HFF-Myc (cell line): Measurements from ENCODE around the gene HAND2.

Experiments used
- DNase-seq: peaks from one replicate; pipeline ENCODE4 v3.0.0-alpha.2; 2011; ENCODE audit warnings: low read depth; ENCODE audit errors: extremely low read depth
- H3K4me3 ChIP-seq: replicated peaks from 2 replicates; pipeline ENCODE4 v1.5.1; 2011; ENCODE audit warnings: low read depth, mild to moderate bottlenecking, control low read depth, low read length
- TF ChIP-seq, protein P1 (sequence below): IDR thresholded peaks from 2 replicates; pipeline ENCODE4 v1.5.1; 2012; ENCODE audit warnings: mild to moderate bottlenecking, low read depth, low read length, control low read depth; ENCODE audit errors: missing control alignments

Gene HAND2

DNA sequence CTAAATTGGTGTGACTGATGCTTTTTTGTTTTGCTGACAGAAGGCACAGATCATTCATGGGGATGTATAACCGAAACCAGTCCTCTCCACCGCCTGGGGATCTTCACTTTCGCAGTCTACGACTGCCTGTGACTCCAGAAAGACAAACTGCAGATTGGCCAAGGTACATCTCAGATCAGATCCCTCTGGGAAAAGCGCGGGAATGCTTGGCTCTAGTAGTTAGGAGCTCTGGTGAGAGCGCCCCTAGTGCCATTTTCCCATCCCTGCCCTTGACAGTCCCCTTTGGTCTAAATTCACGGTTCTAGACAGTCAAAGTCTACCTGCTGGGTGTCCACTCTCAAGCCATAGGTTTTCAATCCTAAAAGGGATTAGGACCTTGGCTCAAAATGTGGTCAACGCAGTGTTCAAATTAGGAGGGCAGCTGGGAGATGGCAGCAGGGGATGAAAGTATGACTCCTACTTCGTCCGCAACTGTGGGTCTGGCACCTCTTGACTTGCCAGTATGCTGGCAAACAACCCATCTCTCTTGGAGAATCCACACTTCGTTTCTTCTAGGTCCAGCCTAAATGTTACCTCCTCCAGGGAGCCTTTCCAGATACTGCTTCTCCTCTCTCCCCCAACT is 6.9 kb upstream of the HAND2 start:
- no peak overlapping the region for H3K4me3 ChIP-seq
- TF ChIP-seq, protein P1, sequence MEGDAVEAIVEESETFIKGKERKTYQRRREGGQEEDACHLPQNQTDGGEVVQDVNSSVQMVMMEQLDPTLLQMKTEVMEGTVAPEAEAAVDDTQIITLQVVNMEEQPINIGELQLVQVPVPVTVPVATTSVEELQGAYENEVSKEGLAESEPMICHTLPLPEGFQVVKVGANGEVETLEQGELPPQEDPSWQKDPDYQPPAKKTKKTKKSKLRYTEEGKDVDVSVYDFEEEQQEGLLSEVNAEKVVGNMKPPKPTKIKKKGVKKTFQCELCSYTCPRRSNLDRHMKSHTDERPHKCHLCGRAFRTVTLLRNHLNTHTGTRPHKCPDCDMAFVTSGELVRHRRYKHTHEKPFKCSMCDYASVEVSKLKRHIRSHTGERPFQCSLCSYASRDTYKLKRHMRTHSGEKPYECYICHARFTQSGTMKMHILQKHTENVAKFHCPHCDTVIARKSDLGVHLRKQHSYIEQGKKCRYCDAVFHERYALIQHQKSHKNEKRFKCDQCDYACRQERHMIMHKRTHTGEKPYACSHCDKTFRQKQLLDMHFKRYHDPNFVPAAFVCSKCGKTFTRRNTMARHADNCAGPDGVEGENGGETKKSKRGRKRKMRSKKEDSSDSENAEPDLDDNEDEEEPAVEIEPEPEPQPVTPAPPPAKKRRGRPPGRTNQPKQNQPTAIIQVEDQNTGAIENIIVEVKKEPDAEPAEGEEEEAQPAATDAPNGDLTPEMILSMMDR = peak; percentile 3
- no peak for DNase-seq

DNA sequence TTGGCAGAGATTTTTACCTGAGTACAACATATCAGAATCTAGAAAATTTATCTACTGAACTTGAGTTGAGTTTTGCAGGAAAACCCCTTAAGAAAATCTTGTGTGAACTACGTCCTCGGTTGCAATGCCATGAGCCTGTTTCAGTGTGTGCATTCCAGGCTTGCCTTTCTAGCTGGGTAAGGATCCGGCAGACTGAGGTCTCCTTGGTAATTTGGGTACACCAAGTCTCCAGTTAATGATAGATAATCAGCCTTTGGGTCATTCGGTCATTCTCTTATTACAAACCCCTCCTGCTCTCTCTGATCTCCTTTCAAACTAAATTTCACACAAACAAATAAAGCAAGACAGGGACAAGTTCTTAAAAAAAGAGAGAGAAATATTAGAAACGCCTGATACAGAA is 5.9 kb upstream of the HAND2 start:
- TF ChIP-seq, protein P1 = no peak
- H3K4me3 ChIP-seq = no peak overlapping the region
- DNase-seq = no peak

DNA sequence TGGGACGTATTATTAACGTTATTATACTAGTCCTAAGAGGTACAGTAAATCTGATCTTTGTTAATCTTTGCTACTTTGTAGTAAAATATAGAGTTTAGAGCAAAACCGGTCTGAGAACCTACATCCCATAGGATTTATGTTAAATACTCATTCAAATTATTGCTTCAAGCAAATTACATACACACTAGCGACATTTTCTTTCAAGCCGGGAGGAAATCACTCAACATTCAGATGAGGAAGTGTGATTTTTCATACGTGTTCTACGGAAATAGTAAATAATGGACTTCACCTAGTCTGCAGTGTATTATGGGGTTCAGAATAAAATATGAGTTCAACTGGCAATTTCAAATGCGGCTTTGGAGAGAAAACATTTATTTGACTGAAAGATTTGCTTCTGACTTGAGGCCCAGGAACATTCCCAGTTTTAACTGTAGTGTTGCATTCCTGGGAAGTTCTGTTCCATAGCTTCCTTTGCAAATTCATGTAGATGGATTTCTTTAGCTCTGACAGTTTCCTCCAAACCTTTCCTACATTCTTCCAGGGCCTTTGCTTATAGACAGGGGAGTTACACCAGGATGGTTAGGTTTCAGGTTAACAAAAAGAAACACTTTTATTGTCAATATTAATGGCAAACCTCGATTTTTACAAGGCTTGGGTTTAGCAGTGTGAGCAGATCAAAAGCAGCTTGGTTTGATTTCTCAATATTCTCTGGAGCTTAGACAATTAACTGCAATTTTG is 5.3 kb upstream of the HAND2 start:
- TF ChIP-seq, protein P1 = no peak
- no peak for DNase-seq
- no peak overlapping the region for H3K4me3 ChIP-seq

DNA sequence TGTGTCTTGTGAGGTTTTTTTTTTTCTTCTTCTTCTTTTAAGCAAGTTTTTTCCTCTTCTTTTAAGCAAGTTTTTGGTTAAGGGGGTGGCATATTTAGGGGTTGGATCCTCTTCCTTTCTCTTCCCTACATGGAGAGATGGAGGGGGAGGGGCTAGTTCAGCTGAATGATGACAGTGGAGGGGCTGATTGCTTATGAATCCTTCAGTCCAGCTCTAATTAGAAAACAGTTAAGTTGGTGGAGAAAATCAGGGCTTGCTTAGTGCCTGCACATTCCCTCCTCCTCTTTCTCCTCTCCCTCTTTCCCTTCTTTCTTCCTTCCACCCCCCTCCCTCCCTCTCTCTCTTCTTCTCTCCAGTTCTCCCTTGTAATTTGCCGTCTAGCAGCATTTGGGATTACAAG is 4.4 kb upstream of the HAND2 start:
- no peak overlapping the region for H3K4me3 ChIP-seq
- DNase-seq = no peak
- TF ChIP-seq, protein P1 = no peak

DNA sequence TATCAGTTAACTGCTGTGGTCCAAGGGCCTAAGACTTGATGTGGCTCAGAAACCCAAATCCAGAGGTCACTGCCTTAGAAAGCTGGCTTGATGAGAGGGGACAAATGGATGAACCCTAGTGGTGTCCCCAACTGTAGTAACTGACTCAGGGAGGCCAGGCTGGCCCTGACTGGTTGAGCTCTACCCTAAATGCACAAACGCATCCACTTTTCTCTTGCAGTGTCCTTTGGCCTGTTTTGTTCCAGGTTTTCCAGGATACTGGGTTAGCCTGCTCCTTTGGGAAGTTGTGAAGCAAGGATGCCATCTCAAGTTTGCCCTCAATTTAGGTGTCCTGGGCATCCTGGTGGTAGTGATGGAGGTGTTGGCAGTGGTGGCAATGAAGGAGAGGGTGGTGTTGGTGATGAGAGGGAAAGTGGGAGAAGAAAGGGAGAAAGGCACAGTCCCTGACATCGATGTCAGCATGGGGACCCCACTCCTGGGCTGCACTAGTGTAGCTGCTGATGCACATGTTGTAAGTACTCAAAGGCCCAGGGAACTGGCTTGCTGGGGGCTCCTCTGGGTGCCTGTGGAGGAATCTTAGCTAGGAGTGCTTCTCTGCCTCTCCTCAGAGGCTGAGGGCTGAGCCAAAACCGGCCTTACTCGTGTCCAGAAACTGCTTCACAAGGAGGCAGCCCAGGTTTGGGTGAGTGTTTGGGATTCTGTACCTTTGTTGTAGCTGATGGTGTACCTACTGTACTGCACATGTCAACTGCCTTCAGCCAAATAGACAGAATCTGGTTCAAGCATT is 2.9 kb upstream of the HAND2 start:
- no peak for DNase-seq
- TF ChIP-seq, protein P1 = no peak
- no peak overlapping the region for H3K4me3 ChIP-seq

DNA sequence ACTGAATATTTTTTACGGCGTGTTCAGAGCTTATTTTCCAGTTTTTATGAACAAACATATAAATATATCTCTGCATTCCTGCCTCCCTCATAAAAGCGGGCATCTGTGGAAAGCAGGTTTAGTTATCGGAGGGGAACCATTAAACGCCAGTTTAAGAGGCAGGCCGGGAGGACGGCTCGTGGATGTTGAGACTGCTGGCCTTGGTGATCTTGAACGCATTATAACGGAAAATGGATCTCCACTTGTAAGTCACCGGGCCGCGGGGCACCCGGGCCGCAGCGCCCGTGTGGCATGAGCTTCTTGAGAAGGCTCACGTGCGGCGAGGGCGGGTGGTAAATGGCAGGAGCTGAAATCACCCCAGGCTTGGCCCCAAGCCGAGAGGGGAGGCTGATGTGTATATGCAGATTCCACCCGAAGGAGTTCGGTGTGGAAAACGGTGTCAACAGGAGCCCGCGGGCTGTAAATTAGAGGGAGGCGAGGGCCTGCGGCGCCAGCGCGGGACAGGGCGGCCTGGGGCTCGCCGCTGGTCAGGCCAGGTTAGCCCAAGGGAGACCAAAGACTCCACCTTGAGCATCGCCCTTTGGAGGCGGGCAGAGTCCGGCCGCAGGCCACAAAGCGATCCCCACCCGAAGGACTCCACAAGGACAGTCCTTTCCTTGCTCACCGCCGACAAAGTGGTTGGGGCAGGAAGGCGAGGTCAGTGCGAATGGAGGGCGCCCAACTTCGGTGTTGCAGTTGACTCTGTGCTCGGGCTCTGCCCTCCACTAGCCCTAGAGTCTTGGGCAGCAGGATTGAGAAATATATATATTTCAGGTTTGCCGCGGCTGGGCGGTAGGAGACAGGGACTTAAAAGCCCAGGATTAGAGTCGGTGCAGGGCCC is 1.3 kb upstream of the HAND2 start:
- H3K4me3 ChIP-seq = no peak overlapping the region
- DNase-seq = no peak
- TF ChIP-seq, protein P1 = no peak
